Thyroid gland (tissue), 4 donors: ENCODE data around the gene ACAD10.

Experiments used
- POLR2A ChIP-seq, 2 donors: fragments of 450-650 bp; IDR thresholded peaks; one replicate each; pipeline ENCODE4 v1.6.1; 2017; ENCODE audit warnings: antibody characterized with exemption in 2 of 2, mild to moderate bottlenecking in 2 of 2, moderate library complexity in 1 of 2
- TF ChIP-seq, protein P1 (sequence below), 6 experiments: fragments of 200-600 bp in 3 of 6; fragments of 450-650 bp in 3 of 6; sonication (generic) in 3 of 6; IDR thresholded peaks; one replicate each; pipeline ENCODE4 v1.5.1; 2016 to 2019; ENCODE audit warnings: antibody characterized with exemption in 6 of 6, mild to moderate bottlenecking in 2 of 6, inconsistent platforms in 1 of 6, moderate library complexity in 1 of 6

DNA sequence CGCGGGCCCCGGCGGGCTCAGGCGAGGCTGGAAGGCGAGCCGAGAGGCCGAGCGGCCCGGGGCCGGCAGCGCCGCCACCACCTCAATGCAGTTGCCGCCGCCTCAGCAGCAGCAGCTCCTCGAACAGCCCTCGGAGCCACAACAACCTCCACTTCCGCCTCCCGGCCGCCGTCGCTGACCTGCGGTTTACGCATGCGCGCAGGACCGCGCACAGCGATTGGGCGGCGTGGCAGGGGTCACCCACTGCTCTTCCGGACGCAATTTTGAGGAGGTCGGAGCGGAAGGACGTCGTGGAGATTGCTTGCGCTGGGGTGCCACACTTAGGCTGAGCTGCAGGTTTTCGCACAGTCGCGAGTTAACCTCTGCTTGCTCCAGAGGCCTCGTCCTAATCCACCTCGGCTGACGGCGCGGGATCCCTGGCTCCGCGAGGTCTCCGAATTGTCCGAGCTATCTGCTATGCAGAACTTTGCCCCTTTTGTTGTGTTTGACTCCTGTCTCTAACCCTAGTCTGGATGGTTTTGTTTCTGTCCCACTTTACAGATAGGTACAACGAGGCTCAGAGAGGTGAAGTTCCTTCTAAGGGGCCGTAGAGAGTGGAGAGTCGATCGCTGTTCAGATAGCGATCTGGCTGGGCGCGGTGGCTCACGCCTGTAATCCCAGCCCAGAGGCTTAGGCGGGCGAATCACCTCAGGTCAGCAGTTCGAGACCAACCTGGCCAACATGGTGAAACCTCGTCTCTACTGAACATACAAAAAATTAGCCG lies at the start of gene ACAD10, which contains the start of gene BRAP:
- TF ChIP-seq, protein P1, sequence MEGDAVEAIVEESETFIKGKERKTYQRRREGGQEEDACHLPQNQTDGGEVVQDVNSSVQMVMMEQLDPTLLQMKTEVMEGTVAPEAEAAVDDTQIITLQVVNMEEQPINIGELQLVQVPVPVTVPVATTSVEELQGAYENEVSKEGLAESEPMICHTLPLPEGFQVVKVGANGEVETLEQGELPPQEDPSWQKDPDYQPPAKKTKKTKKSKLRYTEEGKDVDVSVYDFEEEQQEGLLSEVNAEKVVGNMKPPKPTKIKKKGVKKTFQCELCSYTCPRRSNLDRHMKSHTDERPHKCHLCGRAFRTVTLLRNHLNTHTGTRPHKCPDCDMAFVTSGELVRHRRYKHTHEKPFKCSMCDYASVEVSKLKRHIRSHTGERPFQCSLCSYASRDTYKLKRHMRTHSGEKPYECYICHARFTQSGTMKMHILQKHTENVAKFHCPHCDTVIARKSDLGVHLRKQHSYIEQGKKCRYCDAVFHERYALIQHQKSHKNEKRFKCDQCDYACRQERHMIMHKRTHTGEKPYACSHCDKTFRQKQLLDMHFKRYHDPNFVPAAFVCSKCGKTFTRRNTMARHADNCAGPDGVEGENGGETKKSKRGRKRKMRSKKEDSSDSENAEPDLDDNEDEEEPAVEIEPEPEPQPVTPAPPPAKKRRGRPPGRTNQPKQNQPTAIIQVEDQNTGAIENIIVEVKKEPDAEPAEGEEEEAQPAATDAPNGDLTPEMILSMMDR (IDR thresholded peaks at IDR 0.05), result peak in 1 of 6 experiments; percentile 18
- TF ChIP-seq POLR2A (IDR thresholded peaks at IDR 0.05), result peak in 1 of 2 donors; percentile 87
